Testis (tissue), 3 donors: Measurements from ENCODE around the gene CRNKL1. TPM values are rescaled to one million over a fixed set of nuclear protein-coding genes. Genes with fewer than 3 reads are reported as not detected.

Experiments used
- DNase-seq: peaks from one replicate; pipeline ENCODE4 v3.0.0-alpha.2; 2019
- H3K27ac ChIP-seq, 2 donors: fragments of 200-600 bp; sonication (generic); one replicate each; pipeline ENCODE4 v1.5.1; 2019
- H3K27me3 ChIP-seq: fragments of 200-600 bp; sonication (generic); one replicate; pipeline ENCODE4 v1.5.1; 2019
- H3K36me3 ChIP-seq: fragments of 200-600 bp; sonication (generic); one replicate; pipeline ENCODE4 v1.5.1; 2017; ENCODE audit warnings: low read depth; ENCODE audit errors: missing control alignments
- H3K4me1 ChIP-seq: fragments of 200-600 bp; sonication (generic); one replicate; pipeline ENCODE4 v1.5.1; 2019
- H3K4me3 ChIP-seq, 2 donors: fragments of 200-600 bp; sonication (generic); one replicate each; pipeline ENCODE4 v1.5.1; 2017 to 2019
- H3K9me3 ChIP-seq: fragments of 200-600 bp; sonication (generic); one replicate; pipeline ENCODE4 v1.5.1; 2017
- CTCF ChIP-seq, 3 experiments: fragments of 450-650 bp in 2 of 3; fragments of 200-600 bp in 1 of 3; sonication (generic) in 1 of 3; IDR thresholded peaks; one replicate each; pipeline ENCODE4 v1.5.1; 2016 to 2019; ENCODE audit warnings: antibody characterized with exemption in 3 of 3, mild to moderate bottlenecking in 2 of 3, moderate library complexity in 1 of 3
- POLR2A ChIP-seq: fragments of 450-650 bp; IDR thresholded peaks from one replicate; pipeline ENCODE4 v1.6.1; 2017; ENCODE audit warnings: antibody characterized with exemption, mild to moderate bottlenecking, moderate library complexity
- WGBS, 2 donors: methylation state at CpG; one replicate each; pipeline ENCODE4 v1.1.5; 2018; 5-methylcytosine and 5-hydroxymethylcytosine counted together
- intact Hi-C: fragments of 100-400 bp; cut with DNase I; formaldehyde crosslinking; loops from one replicate; pipeline ENCODE4 v1.15.1; 2023; ENCODE audit warnings: low total_unique reads
- polyA plus RNA-seq: library from polyadenylated mRNA; stranded (reverse); fragments of 350-450 nt; fragmentation: Illumina TruSeq; extraction: RNeasy Lipid Tissue Mini Kit (QIAGEN cat#74804); gene quantifications from one replicate; pipeline ENCODE4 v1.2.3, GENCODE V29; 2014; ENCODE audit warnings: low read depth, low replicate concordance; ENCODE audit not compliant: insufficient read depth
- total RNA-seq, 2 donors: library from RNA; depleted of rRNA; stranded (reverse); fragments of >200 nt; gene quantifications; one replicate each; pipeline ENCODE4 v1.2.3, GENCODE V29; 2016

Gene CRNKL1
- total and polyA plus RNA-seq, 3 donors from 2014 or later: 22.1 to 26.9 (median 26.3) TPM

GRCh38 chr20:20002101-20002998, 49.9 kb downstream of the CRNKL1 start:
- H3K27ac ChIP-seq: peak overlapping the region; percentile 67 to 73
- intact Hi-C loops: loop anchor here (10.0 kb wide), 1 partner anchor 308 kb away; no protein-coding TSS in a partner anchor
- 55% methylated on average over 9 of the region's 9 CpGs for WGBS, 2 donors

GRCh38 chr20:20000211-20000968, 51.9 kb downstream of the CRNKL1 start:
- Histone ChIP-seq H3K36me3 (no peaks in the 10 kb centered on the region), H3K4me1 (peaks cover 20% of the 10 kb centered on the region), H3K27me3 (no peaks in the 10 kb centered on the region), H3K4me3 (no peak overlapping the region), H3K9me3 (no peaks in the 10 kb centered on the region), H3K27ac (no peak overlapping the region)
- DNase-seq: no peak
- intact Hi-C loops: loop anchor here (10.0 kb wide), 1 partner anchor 306 kb away; no protein-coding TSS in a partner anchor
- no peak for TF ChIP-seq POLR2A
- WGBS, 2 donors: 85 to 92% methylated on average over 14 of the region's 14 CpGs

More at GRCh38 chr20:20002101-20002998, 49.9 kb downstream of the CRNKL1 start:
- TF ChIP-seq CTCF (IDR thresholded peaks at IDR 0.05): no peak
- no peak for TF ChIP-seq POLR2A
- Histone ChIP-seq H3K9me3 (no peaks in the 10 kb centered on the region), H3K4me3 (no peak overlapping the region), H3K36me3 (no peaks in the 10 kb centered on the region), H3K27me3 (no peaks in the 10 kb centered on the region), H3K4me1 (peaks cover 20% of the 10 kb centered on the region)
- no peak for DNase-seq

- peaks cover 20% of the 10 kb centered on the region for H3K4me1 ChIP-seq
- no peaks in the 10 kb centered on the region for H3K36me3 ChIP-seq
Observed at GRCh38 chr20:19998990-19999705, 53.1 kb downstream of the CRNKL1 start.

DNA sequence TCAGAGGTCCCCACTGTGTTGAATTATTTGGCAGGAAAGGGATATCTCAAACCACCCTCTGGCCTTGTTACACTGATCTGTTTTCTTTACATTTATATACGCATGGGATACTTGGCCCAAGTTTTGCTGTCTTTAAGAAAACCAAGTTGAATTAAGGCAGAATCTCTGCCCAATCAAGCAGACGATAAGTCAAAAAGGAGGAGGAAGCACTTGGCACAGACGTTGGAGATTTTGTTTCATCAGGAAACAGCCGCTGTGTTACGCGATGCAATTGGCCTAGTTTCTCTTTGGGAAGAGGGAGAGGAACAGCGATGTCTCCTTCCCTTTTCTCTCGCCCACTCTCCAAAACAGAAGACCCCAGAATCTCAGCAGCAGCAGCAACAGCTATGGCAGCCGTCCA, 55.3 kb downstream of the CRNKL1 start:
- no peak overlapping the region for H3K4me3 ChIP-seq
- DNase-seq: no peak
- no peaks in the 10 kb centered on the region for H3K36me3 ChIP-seq
- no peaks in the 10 kb centered on the region for H3K27me3 ChIP-seq
- no peaks in the 10 kb centered on the region for H3K9me3 ChIP-seq
- intact Hi-C loops: loop anchor here (10.0 kb wide), 1 partner anchor 212 kb away; no protein-coding TSS in a partner anchor
- H3K27ac ChIP-seq: no peak overlapping the region
- no peak for TF ChIP-seq CTCF (IDR thresholded peaks at IDR 0.05)
- no peak for TF ChIP-seq POLR2A
- 51 to 58% methylated on average over 9 of the region's 9 CpGs for WGBS, 2 donors
- peaks cover 27% of the 10 kb centered on the region for H3K4me1 ChIP-seq

More at GRCh38 chr20:19998990-19999705, 53.1 kb downstream of the CRNKL1 start:
- Histone ChIP-seq H3K4me3 (no peak overlapping the region), H3K9me3 (no peaks in the 10 kb centered on the region), H3K27me3 (no peaks in the 10 kb centered on the region), H3K27ac (no peak overlapping the region)
- DNase-seq: no peak
- TF ChIP-seq POLR2A (no peak), CTCF (IDR thresholded peaks at IDR 0.05) (no peak)
- intact Hi-C loops: loop anchor here (10.0 kb wide), 1 partner anchor 214 kb away; no protein-coding TSS in a partner anchor
- 79 to 84% methylated on average over 7 of the region's 7 CpGs for WGBS, 2 donors
